HPDE6-E6E7 (cell line): Measurements from ENCODE around the gene CCDC92.

ENCODE experiments used
- DNase-seq: peaks from one replicate; pipeline ENCODE4 v3.0.0; 2011; ENCODE audit warnings: missing footprints; ENCODE audit errors: extremely low spot score

Gene CCDC92

DNA sequence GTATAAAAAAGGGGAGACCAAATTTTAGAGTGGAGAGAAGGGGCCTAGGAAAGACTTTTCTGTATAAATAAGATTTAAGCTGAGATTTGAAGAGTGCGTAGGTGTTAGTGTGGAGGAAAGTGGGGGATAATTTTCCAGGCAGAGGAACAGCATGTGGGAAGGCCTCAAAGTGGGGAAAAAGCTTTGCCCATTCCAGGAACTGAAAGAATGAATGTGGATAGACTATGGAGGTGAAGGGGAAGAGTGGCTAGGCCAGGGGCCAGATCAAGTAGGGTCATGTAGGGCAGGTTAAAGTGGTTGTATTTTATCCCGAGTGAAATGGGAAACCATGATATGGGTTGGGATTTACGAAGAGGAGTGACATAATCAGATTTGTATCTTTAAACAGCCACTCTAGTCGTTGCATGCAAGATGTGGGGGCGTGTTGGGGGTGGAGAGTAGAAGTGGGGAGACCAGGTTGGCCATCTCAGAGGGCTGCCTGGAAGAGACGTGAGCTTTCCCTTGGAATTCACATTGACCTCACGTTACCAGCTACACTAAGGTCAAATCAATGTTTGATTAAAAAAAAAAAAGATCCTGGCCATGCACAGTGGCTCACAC, 3.7 kb upstream of the CCDC92 start:
- no peak for DNase-seq

DNA sequence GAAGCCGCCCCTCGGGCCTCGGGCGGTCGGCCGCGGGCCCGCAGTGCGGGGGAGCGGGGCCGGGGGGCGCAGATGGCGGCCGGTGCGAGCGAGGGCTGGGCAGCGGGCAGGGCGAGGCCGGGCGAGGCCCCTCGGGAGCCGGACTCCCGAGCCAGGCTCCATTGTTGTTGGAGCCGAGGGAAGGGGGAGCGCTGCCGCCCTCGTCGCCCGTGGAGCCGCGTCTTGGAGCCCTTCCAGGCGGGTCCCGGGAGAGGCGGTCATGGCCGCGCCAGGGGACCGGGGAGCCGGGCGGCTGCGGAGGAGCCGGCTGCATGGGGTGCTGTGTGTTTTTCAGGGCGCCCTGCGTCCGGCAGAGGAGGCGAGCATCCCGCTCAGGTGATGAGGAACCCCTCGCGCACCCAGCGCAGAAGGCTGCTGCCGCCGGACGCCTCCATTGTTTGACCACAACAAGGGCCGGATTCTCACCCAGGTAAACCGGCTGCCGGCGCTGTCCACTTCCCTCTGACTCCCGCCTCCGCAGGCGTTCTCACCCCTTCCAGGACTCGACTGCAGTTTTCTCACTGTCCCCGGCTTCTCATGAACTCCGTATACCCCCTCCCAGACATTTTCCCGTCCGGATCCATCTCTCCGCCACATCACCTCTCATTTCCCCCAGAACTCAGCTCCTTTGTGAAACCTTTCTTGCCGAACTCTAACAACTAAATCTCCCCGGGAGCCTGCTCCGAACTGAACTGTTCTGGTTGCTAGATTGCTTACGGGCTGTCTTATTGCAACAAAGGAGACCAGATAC, 1.1 kb upstream of the CCDC92 start:
- no peak for DNase-seq

DNA sequence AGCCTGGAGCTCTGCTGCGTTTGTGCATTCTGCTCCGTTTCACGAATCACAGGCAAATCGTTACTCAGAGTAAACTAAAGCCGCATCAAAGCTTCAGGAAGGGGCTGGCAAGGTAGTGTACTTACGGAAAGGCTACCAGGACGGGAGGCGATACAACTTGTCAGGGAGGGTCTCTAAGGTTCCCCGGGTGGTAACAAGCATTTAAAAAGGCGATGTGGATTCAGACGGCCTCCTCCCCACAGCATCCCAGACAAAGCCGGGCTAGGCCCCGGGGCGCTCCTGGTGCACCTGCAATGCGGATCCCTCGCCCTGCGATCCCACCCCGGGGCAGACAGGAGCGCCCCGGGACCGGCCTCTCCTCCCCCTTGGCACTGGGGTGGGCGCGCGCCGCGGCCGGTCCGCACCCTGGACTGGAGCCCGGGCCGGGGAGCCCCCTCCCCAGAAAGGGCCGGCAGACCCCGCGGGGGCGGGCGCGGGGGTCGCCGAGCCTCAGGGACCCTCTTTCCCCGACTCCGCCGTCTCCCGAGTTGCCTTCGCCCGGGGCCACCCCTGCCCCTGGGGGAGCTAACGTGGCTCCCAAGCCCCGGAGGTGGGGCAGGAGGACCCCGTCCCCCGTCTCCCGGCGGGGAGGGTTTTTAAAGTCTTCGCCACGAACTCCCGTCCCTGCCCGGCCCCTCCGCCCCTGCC, 718 bp downstream of the CCDC92 start:
- no peak for DNase-seq

DNA sequence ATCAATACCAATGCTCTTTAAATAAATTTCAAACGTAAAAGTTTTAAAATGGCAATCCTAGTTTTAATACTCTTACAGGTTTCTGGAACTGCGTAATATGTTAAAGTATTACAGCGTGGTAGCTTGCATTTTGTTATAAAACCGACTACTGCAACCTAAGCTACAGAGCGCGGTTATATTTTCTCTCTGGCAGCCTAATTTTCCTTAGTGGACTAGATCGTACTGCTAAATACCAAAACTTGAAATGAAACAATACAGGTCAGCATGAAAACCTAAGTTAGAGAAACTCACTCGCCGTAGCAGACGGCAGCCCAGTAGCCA, 1.2 kb downstream of the CCDC92 start:
- DNase-seq = no peak

DNA sequence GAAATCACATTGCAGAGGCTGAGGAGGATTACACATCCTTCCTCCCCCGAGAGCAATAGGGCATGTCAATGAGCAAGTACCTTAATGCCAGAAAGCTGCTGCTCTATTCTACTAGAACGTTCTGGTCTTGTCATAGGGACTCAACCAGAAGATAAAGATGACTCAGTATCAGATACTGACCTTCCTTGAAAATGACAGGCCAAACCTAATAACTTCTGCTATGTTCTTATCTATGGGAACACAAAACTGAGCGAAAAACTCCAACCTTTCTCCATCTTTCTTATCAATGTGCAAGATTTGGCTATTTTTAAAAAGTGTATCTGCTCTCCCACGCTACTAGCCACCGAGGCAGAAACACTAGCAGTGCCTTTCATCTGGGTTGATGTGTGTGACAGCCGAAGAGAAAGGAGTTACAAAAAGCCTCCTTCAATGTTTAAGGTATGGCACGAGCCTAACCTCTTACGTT, 5.5 kb downstream of the CCDC92 start:
- no peak for DNase-seq

DNA sequence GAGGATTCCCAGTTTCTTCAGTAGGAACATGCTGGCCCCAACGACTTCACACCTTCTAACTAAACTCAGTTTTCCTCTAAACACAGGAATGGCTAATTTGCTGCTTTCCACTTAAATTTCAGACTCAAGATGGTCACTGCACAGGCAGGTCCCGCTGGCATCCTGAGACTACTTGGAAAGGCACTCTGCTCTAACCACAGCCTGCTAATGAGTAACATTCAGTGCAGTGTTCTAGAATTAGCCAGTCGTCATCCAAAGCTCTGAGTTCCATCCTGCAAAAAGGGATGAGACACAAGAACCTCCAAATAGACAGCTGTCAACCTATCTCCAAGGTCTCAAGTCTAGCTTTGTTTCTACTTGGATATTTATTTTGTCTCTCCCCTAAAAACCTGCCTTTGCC, 6.0 kb downstream of the CCDC92 start:
- DNase-seq = no peak

DNA sequence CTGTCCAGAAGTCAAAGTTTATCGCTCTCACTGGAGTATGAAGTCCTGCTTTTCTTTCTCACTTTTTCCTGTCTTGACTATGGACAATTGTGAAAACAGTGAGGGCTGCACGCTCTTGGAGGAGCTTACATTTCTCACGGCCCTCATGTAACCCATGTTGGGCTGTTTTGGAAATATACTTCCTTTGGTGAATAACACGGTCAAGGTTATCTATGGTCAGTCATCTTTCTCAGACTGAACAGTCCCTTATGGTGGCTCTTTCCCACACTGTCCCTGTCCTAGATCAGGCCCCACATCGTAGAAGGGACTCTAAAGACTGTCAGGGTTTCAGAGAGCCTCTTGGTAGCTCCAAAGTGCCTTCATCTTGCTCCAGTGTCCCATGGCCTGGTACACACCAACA, 7.2 kb downstream of the CCDC92 start:
- DNase-seq = no peak

DNA sequence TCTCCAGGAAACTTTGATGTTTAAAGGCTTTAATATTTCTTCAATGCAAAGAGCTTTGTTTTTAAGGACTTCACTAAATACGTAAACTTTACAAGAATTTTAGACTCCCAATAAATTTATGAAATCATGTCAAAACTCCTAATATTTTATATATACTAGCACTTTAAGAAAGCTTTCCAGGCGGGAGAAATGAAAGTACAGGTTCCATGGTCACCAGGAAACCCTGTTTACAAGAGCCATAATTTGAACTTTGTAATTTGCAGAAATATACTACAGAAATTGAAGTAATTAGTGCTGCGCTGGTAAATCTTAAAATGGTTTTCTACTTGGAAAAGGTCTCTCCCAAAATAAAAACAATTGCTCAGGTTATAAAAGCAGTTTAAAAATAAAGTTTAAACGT, 8.8 kb downstream of the CCDC92 start:
- no peak for DNase-seq

DNA sequence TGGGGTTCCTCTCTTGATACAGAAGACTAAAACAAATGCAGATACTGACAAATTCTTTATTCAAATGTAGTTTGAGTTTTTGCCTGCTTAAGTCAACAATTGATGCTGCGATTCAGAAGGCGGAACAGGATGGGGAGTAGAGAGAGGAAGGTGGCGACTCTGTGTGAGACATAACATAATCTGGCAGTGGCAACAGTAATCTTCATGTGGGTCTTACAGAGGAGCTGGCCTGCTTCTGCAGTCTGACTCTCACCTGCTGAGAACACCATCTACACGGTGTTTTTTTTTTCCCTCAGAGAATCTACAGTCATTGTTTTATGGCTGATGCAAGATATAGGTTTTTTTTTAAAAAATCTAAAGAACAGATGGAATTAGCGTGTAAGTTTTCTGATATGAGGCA, 10.1 kb downstream of the CCDC92 start:
- DNase-seq = no peak

DNA sequence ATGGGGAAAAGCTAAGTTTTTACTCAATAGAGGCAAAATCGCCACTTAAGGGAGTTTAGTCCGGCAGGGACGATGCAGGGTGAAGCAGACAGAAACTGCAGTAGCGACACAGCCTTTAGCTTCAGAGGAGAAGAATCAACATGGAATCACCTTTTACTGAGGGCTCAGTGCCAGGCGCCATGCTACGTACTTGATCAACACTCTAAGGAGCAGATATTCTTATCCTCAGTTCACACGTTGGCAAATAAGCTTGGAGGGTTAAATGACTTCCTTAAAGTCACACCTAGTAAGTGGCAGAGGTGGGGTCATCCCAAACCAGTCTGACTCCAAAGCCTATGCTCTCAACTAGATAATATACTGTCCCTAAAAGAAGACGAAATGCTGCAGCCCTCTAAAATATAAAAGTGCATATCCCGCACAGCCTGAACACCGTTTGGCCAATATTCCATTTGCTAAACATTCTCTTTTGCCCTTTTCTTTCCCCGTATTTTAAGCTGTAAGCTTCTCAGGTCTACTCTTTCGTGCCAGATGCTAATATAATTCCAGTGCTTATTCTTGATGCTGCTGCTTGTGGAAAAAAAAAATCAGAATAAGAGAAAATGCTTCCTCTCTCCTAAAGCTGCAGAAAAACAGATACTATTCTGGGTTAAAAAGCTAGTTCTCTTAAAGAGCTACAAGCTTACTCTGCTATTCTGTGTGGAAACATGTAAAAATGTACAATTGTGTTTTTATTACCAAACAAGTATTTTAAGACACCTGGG, 10.9 kb downstream of the CCDC92 start:
- no peak for DNase-seq

DNA sequence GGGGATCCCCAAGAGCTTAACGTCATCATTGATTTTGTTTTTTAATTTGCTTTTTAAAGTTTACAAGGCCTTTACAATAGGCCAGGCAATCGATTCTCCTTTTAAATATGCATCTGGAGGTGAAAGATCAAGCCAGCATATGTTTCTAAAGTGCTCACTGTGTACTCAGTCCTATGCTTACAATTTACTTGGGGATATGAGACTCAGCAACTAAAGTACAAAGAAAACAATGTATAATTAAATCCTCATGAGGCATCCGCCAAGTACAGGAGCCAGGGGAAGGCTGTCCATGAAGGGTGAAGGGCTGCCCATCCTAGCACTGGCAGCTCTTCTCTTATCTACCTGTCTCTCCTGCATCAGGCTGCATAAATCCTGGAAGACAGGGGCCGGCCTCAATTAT, 11.8 kb downstream of the CCDC92 start:
- no peak for DNase-seq

DNA sequence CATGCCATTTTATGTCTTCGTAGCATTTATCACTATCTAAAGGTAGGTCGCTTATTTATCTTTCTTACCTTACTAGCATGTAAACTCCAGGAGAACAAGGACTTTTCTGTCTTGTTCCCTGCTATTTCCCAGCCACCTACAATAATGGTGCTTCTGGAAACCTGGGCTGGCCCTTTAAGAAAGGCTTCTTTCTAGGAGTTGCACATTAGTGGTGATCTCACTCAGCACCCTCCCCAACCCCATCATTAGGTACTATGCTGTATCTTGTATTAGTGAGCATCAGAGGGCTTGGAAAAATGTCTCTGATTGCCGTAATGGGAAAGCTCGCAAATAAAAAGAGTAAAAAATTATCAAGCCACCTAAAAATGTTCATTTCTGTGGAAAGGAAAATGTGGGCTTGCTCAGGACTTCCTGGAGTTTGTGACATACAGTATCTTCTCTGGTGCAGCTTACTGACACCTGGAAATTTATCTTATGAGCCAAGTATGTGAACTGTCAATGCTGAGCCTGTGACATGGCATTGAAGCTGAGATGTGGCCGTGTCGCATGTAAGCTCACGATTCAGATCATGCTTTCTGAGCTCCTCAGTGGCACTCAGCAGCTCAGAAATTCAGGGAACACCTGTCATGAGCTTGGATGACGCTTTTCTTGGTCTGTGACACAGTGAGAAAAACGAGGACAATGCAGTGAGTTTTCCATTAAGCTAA, 12.4 kb downstream of the CCDC92 start:
- DNase-seq = no peak

DNA sequence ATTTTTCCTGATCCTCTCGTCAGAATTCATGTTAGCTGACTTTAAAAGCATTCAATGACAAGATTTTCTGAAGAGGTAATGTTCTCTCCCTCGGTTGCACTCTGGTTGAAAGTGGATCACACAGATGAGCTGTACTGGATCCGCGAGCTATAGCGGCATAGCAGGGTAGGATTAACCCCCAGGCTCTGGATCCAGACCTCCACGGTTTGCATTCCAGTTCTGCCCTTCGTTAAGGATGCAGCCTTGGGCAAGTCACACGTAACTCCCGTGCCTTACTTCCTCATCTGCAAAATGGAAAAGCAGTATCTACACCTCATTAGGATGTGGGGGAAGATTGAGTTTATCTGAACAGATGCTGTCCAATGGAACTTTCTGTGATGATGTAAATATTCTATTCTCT, 13.8 kb downstream of the CCDC92 start:
- no peak for DNase-seq

DNA sequence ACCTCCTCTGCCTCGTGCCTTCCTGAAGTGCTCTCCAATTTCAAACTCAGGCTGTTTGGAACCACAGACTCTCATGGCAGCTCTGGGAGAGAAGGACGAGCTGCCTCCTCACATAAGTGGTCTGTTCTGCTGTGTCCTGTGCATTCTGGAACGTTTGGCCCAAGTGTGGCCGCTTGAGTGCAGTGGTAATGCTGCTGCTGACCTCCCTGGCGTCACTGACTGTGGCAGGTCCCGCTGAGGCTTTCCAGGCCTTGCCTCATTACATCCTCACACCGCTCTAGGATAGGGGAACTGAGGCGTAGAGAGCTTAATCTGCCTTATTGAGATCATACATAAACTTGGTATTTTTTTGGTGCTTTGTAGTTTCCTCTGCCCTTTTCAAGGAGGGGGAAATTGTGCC, 14.2 kb downstream of the CCDC92 start:
- DNase-seq = no peak

DNA sequence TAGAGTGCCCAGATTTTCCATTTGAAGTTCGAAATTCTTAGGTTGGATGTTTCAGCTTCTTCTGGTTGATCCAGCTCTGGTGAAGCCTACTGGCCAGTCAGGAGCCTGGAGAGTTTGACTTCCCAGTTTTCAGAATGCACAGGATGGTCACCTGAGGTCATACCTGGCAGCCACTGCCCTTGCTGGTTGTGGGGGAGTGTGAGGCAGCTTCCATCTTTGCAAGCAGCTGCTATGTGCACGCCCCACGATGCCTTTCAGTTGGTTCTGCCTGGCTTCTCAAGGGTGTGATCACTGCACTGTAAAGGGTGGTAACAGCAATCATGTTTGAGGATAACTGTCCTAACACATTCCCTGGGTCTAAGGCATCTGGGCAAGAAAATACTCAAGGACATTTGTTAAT, 15.4 kb downstream of the CCDC92 start:
- no peak for DNase-seq

DNA sequence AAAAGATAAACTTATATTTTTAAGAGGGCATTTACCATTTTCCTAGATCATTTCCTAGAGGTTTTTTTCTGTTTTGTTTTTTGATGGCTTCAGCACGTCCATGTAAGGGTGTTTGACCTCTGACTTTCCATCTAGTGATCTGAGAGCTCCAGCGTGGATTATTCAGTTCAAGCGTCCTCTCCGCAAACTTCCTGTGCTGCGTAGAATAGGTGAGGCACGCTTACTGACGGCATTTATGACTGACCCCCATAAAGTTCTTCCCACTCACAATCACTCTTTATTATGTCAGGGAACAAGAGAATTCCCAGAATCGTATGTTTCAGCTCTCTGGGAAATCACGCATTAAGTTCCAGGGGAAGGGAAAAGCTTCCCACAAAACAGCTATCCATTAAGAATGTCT, 16.4 kb downstream of the CCDC92 start:
- no peak for DNase-seq

DNA sequence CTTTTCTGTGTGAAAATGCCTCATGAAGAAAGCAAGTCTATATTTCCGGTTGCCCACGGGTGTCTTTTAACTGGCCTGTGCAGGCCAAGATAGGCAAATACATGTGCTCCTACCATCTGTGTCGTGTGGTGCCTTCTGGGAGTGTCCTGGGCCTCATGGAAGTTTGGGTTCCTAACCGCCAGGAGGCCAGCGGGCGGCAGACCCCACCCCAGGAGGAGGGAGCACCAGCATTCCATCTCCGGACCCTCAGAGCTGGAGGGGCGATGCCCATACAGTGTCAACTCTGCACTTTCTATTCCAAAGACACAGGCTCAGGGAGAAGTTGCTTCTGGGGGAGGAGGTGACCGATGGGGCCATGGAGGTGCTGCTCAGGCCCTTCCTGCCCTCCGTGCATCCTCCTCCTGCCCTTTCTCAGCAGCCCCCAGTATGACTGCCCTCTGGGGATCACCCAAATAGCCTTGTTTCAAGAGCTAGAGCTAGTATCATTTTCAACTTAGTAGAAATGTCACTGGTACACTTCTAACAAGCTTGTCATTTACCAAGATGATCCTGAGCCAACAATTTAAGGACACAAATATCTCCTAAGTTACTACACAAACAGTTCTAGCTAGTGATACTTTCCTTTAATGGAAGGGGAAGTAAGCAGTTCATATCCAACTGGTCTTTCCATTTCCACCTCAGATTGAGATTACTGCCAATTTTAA, 17.8 kb downstream of the CCDC92 start:
- DNase-seq = no peak

DNA sequence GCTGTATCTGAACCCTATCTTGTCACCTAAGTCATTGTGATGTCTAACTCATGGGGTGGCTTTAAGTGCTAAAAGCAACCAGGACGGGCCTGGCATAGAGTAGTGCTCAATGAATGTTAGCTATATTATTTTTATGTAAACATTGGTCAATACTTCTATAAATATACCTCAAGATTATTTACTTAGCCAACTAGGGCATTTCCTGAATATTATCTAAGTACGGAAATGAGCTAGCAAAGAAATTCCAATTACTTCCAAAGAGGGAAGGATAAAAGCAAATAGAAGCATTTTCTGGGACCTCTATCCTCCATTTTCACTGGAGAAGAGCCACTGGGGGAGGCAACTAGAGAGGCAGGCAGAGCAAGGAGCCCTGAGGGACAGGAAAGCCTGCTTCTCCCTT, 20.6 kb downstream of the CCDC92 start:
- no peak for DNase-seq

DNA sequence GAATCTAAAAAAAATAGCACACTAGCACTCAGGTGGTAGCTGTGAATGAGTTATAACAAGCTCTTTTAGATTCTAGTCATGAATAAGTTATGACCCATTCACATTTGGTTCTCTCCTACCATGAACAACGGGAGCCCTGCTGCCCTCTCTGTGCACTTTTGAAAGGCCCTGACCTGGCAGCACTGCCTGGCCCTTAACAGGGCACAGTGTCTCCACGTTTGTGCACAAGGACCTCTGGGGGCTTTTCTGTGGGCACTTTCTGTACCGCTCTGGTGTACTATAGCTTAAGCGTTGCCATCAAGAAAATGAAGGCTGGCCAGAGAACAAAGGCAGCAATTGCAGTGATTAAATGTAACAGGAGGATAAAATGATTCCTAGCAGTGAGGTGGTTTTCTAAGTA, 21.2 kb downstream of the CCDC92 start:
- no peak for DNase-seq

DNA sequence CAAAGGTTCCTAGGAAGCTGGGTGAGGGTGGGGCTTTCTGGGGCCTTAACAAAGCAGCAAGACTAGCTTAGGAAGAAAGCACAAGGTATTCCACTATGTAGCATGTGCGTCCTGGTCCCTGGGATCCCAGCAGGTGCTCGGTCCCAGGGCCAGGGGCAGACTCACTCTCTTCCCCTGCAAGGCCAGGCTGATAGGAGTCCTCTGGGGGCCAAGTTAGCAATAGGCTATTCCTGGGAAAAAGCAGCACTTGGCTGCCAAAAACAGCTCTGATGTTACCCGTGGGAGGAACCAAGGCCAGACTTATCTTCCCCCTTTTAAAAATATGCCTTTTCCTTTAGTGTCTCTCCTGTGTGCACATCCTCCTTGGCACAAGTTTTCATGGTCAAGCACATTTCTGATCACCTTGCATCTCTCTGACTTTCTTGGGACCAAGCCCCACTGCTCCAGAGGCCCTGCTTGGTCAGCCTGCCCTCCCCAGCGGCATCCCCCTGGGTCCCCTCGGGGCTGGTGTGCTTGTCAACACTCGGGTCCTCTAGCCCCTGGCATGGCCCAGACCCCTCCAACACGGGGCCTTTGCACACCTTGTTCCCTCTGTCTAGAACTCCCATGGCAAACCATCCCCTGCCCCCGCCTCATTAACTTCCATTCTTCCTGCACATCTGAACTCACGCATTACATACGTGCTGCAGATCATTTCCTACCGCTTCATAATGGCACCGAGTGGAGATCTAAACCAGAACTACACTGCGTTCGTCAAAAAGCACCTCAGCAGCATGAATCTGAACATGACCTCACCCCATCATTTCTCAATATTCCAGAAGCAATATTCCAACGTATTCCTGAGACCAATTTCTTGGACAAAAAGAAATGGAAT, 21.9 kb downstream of the CCDC92 start:
- no peak for DNase-seq
